OCI-LY1 (cell line): ENCODE data around the gene VIPAS39.

ENCODE experiments used
- EZH2 ChIP-seq: fragments of 200-600 bp; sonication (generic), shearing (Covaris generic); IDR thresholded peaks from 2 replicates; pipeline ENCODE4 v1.8.0; 2017; ENCODE audit warnings: borderline replicate concordance, mixed run types, mild to moderate bottlenecking, antibody characterized with exemption, low read length, moderate library complexity, mixed read lengths
- TF ChIP-seq, protein P1 (sequence below): fragments of 200-600 bp; sonication (generic), shearing (Covaris generic); IDR thresholded peaks from 2 replicates; pipeline ENCODE4 v1.5.1; 2017; ENCODE audit warnings: mild to moderate bottlenecking, antibody characterized with exemption, low read length, moderate library complexity, mixed read lengths

DNA sequence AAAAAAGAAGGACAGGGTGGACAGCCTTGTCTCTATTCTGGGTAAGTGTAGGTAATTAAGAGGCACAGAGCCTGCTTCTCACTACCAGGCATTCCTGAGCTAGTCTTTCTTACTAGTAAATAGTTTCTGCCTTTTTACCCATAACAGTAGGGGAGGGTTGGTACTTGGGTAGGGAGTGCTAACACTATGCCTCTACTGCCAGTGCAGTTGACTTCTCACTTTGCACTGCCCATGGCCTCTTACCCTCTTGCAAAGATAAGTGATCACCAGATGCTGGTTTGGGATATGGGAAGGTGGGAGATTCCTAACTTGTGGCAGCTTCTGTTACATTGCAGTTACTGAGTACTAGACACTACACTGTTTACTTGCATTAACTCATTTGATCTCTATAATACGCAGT lies 12.1 kb upstream of the VIPAS39 start:
- TF ChIP-seq, protein P1, sequence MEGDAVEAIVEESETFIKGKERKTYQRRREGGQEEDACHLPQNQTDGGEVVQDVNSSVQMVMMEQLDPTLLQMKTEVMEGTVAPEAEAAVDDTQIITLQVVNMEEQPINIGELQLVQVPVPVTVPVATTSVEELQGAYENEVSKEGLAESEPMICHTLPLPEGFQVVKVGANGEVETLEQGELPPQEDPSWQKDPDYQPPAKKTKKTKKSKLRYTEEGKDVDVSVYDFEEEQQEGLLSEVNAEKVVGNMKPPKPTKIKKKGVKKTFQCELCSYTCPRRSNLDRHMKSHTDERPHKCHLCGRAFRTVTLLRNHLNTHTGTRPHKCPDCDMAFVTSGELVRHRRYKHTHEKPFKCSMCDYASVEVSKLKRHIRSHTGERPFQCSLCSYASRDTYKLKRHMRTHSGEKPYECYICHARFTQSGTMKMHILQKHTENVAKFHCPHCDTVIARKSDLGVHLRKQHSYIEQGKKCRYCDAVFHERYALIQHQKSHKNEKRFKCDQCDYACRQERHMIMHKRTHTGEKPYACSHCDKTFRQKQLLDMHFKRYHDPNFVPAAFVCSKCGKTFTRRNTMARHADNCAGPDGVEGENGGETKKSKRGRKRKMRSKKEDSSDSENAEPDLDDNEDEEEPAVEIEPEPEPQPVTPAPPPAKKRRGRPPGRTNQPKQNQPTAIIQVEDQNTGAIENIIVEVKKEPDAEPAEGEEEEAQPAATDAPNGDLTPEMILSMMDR = no peak
- TF ChIP-seq EZH2 = no peak
